Liver (tissue), 9 donors: ENCODE measurements around the gene SAV1. TPM values are rescaled to one million over a fixed set of nuclear protein-coding genes. Genes with fewer than 3 reads are reported as not detected.

Source experiments
- DNase-seq: peaks from one replicate; pipeline ENCODE4 v3.0.0-alpha.2; 2017; ENCODE audit warnings: low spot score
- H3K27ac ChIP-seq, 2 donors: one replicate each; pipeline ENCODE4 v1.7.0; 2013; ENCODE audit warnings: inconsistent platforms in 2 of 2, low read length in 2 of 2, control low read depth in 1 of 2, low read depth in 1 of 2, mild to moderate bottlenecking in 1 of 2
- H3K27me3 ChIP-seq, 4 donors: one replicate each; pipeline versions ENCODE4 v1.6.1 to v1.7.0; 2013; ENCODE audit warnings: low read length in 3 of 4, inconsistent platforms in 1 of 4, mild to moderate bottlenecking in 1 of 4, moderate library complexity in 1 of 4; ENCODE audit not compliant: control insufficient read depth in 4 of 4, insufficient read depth in 4 of 4
- H3K36me3 ChIP-seq, 4 donors: one replicate each; pipeline versions ENCODE4 v1.6.1 to v1.7.0; 2013; ENCODE audit warnings: low read length in 3 of 4, mild to moderate bottlenecking in 3 of 4, low read depth in 1 of 4, moderate library complexity in 1 of 4; ENCODE audit not compliant: control insufficient read depth in 4 of 4, insufficient read depth in 3 of 4
- H3K4me1 ChIP-seq, 4 donors: one replicate each; pipeline versions ENCODE4 v1.6.1 to v1.7.0; 2013; ENCODE audit warnings: low read length in 3 of 4, mild to moderate bottlenecking in 3 of 4, moderate library complexity in 1 of 4; ENCODE audit not compliant: control insufficient read depth in 4 of 4, insufficient read depth in 4 of 4
- H3K4me3 ChIP-seq, 3 donors: one replicate each; pipeline versions ENCODE4 v1.6.1 to v1.7.0; 2013; ENCODE audit warnings: low read length in 3 of 3, control low read depth in 1 of 3, low read depth in 1 of 3, mild to moderate bottlenecking in 1 of 3
- H3K9ac ChIP-seq, 2 donors: one replicate each; pipeline ENCODE4 v1.7.0; 2013; ENCODE audit warnings: low read length in 2 of 2, mild to moderate bottlenecking in 2 of 2, moderate library complexity in 2 of 2, control low read depth in 1 of 2, low read depth in 1 of 2
- H3K9me3 ChIP-seq, 4 donors: one replicate each; pipeline versions ENCODE4 v1.6.1 to v1.7.0; 2013; ENCODE audit warnings: low read length in 3 of 4; ENCODE audit not compliant: control insufficient read depth in 4 of 4
- CTCF ChIP-seq: fragments of 150-350 bp; IDR thresholded peaks from 2 replicates; pipeline ENCODE4 v1.5.1; 2017; ENCODE audit warnings: improper control_type of control experiment, low read depth, low read length; ENCODE audit not compliant: missing input control
- EGR1 ChIP-seq, 2 donors: IDR thresholded peaks; 2 replicates each; pipeline ENCODE4 v1.6.1; 2016 to 2018; ENCODE audit warnings: antibody characterized with exemption in 2 of 2, low read depth in 2 of 2
- FOXA1 ChIP-seq: IDR thresholded peaks from 2 replicates; pipeline ENCODE4 v1.6.1; 2016; ENCODE audit warnings: antibody characterized with exemption
- FOXA2 ChIP-seq: IDR thresholded peaks from 2 replicates; pipeline ENCODE4 v1.6.1; 2016; ENCODE audit warnings: antibody characterized with exemption
- HNF4A ChIP-seq, 2 donors: conservative IDR thresholded peaks; 2 replicates each; pipeline ENCODE4 v1.6.1; 2016; ENCODE audit warnings: antibody characterized with exemption in 2 of 2, mild to moderate bottlenecking in 2 of 2
- HNF4G ChIP-seq: IDR thresholded peaks from 2 replicates; pipeline ENCODE4 v1.6.1; 2016; ENCODE audit warnings: antibody characterized with exemption
- JUND ChIP-seq, 2 donors: IDR thresholded peaks; 2 replicates each; pipeline ENCODE4 v1.6.1; 2016; ENCODE audit warnings: antibody characterized with exemption in 2 of 2
- RAD21 ChIP-seq, 2 donors: IDR thresholded peaks; 2 replicates each; pipeline ENCODE4 v1.6.1; 2016; ENCODE audit warnings: antibody characterized with exemption in 2 of 2, mild to moderate bottlenecking in 2 of 2
- RXRA ChIP-seq, 2 donors: IDR thresholded peaks; 2 replicates each; pipeline ENCODE4 v1.6.1; 2017 to 2018; ENCODE audit warnings: antibody characterized with exemption in 2 of 2, mild to moderate bottlenecking in 1 of 2
- SP1 ChIP-seq: IDR thresholded peaks from 2 replicates; pipeline ENCODE4 v1.6.1; 2018; ENCODE audit warnings: antibody characterized with exemption, mild to moderate bottlenecking
- TAF1 ChIP-seq: conservative IDR thresholded peaks from 2 replicates; pipeline ENCODE4 v1.6.1; 2016; ENCODE audit warnings: antibody characterized with exemption, mild to moderate bottlenecking
- YY1 ChIP-seq: IDR thresholded peaks from 2 replicates; pipeline ENCODE4 v1.6.1; 2016; ENCODE audit warnings: antibody characterized with exemption, mild to moderate bottlenecking
- ZBTB33 ChIP-seq: IDR thresholded peaks from 2 replicates; pipeline ENCODE4 v1.6.1; 2016; ENCODE audit warnings: antibody characterized with exemption
- WGBS: extraction: QIAGEN DNeasy Blood & Tissue Kit; methylation state at CpG from one replicate; pipeline ENCODE4 v1.1.7; 2013; 5-methylcytosine and 5-hydroxymethylcytosine counted together
- polyA plus RNA-seq, 2 donors: library from polyadenylated mRNA; stranded (reverse) in 1 of 2; unstranded in 1 of 2; fragments of 200-250 nt in 1 of 2; fragments of >200 nt in 1 of 2; fragmentation: Nextera tagmentation in 1 of 2; extraction: Ambion mirVana in 1 of 2; gene quantifications; one replicate each; pipeline versions ENCODE4 v1.2.1 to v1.2.3, GENCODE V29; 2013 to 2015
- total RNA-seq, 2 donors: library from RNA; depleted of rRNA; stranded (reverse); fragments of >200 nt; gene quantifications; one replicate each; pipeline ENCODE4 v1.2.3, GENCODE V29; 2014
- TF ChIP-seq, protein P1 (sequence below): IDR thresholded peaks from 2 replicates; pipeline ENCODE4 v1.6.1; 2016; ENCODE audit warnings: antibody characterized with exemption, mild to moderate bottlenecking
- TF ChIP-seq, protein P2 (sequence below): IDR thresholded peaks from 2 replicates; pipeline ENCODE4 v1.6.1; 2016; ENCODE audit warnings: antibody characterized with exemption
- donor health status: healthy.
- donor health status: healthy.
- donor health status: healthy.
- donor health status: healthy.
- donor health status: healthy.

Gene SAV1
- total and polyA plus RNA-seq, 4 donors, result 4.9 to 14.0 (median 7.9) TPM

DNA sequence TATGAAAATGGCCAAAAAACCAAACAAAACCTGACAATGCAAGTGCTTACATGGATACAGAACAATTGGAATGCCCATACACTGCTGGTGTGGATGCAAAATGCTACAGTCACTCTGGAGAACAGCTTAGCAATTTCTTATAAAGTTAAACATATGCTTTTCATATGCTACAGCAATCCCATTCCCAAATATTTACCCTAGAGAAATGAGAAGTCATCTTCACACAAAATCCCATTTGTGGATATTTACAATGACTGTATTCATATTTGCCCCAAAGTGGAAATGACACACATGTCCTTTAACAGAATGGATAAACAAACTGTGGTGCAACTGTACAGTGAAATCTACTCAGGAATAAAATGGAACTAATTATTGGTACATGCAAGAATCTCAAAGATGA, 20.4 kb downstream of the SAV1 start:
- no peak overlapping the region for H3K4me3 ChIP-seq
- H3K27ac ChIP-seq, result no peak overlapping the region
- H3K27me3 ChIP-seq, result no peaks in the 10 kb centered on the region
- H3K4me1 ChIP-seq, result peaks cover 0 to 2% (median 0%) of the 10 kb centered on the region in 4 donors
- H3K9me3 ChIP-seq, result no peaks in the 10 kb centered on the region
- H3K36me3 ChIP-seq, result peaks cover 0 to 2% (median 0%) of the 10 kb centered on the region in 4 donors
- TF ChIP-seq, protein P1, sequence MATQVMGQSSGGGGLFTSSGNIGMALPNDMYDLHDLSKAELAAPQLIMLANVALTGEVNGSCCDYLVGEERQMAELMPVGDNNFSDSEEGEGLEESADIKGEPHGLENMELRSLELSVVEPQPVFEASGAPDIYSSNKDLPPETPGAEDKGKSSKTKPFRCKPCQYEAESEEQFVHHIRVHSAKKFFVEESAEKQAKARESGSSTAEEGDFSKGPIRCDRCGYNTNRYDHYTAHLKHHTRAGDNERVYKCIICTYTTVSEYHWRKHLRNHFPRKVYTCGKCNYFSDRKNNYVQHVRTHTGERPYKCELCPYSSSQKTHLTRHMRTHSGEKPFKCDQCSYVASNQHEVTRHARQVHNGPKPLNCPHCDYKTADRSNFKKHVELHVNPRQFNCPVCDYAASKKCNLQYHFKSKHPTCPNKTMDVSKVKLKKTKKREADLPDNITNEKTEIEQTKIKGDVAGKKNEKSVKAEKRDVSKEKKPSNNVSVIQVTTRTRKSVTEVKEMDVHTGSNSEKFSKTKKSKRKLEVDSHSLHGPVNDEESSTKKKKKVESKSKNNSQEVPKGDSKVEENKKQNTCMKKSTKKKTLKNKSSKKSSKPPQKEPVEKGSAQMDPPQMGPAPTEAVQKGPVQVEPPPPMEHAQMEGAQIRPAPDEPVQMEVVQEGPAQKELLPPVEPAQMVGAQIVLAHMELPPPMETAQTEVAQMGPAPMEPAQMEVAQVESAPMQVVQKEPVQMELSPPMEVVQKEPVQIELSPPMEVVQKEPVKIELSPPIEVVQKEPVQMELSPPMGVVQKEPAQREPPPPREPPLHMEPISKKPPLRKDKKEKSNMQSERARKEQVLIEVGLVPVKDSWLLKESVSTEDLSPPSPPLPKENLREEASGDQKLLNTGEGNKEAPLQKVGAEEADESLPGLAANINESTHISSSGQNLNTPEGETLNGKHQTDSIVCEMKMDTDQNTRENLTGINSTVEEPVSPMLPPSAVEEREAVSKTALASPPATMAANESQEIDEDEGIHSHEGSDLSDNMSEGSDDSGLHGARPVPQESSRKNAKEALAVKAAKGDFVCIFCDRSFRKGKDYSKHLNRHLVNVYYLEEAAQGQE, result no peak
- TF ChIP-seq EGR1 (IDR thresholded peaks at IDR 0.05; ENCODE audit: low read depth in 2 of 2), result no peak
- TF ChIP-seq, protein P2, sequence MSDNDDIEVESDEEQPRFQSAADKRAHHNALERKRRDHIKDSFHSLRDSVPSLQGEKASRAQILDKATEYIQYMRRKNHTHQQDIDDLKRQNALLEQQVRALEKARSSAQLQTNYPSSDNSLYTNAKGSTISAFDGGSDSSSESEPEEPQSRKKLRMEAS, result no peak
- TF ChIP-seq HNF4G, result no peak
- no peak for TF ChIP-seq JUND (IDR thresholded peaks at IDR 0.05)
- no peak for TF ChIP-seq RXRA (IDR thresholded peaks at IDR 0.05)
- no peak for TF ChIP-seq FOXA1
- no peak for TF ChIP-seq TAF1
- TF ChIP-seq ZBTB33, result no peak
- H3K9ac ChIP-seq, result no peak overlapping the region
- no peak for DNase-seq

GRCh38 chr14:50647282-50647681, 20.8 kb downstream of the SAV1 start:
- Histone ChIP-seq H3K4me3 (no peak overlapping the region), H3K36me3 (peaks cover 0 to 2% (median 0%) of the 10 kb centered on the region in 4 donors), H3K27ac (no peak overlapping the region), H3K4me1 (peaks cover 0 to 2% (median 0%) of the 10 kb centered on the region in 4 donors), H3K9ac (no peak overlapping the region), H3K27me3 (no peaks in the 10 kb centered on the region), H3K9me3 (no peaks in the 10 kb centered on the region)
- TF ChIP-seq YY1 (no peak), HNF4G (no peak), RAD21 (IDR thresholded peaks at IDR 0.05) (no peak), CTCF (no peak), FOXA2 (no peak), EGR1 (IDR thresholded peaks at IDR 0.05; ENCODE audit: low read depth in 2 of 2) (no peak), RXRA (IDR thresholded peaks at IDR 0.05) (no peak), SP1 (no peak), HNF4A (conservative IDR thresholded peaks at IDR 0.05) (no peak), TAF1 (no peak), FOXA1 (no peak)
- 92% methylated on average over 6 of the region's 6 CpGs for WGBS
- no peak for DNase-seq
